GM12801 (cell line): Measurements from ENCODE around the gene EPN2.

Experiments used
- CTCF ChIP-seq: IDR thresholded peaks from one replicate; pipeline ENCODE4 v1.5.1; 2011; ENCODE audit warnings: control low read depth; ENCODE audit not compliant: insufficient read length; ENCODE audit errors: extremely low read depth

The EPN2 gene

GRCh38 chr17:19310151-19310550 lies 73.0 kb downstream of the EPN2 start:
- TF ChIP-seq CTCF, result no peak

GRCh38 chr17:19311016-19311415 lies 73.8 kb downstream of the EPN2 start:
- TF ChIP-seq CTCF, result no peak

- no peak for TF ChIP-seq CTCF
Measured at GRCh38 chr17:19311421-19312215, 74.5 kb downstream of the EPN2 start.

- no peak for TF ChIP-seq CTCF
Measured at GRCh38 chr17:19312406-19312805, 75.2 kb downstream of the EPN2 start.

- TF ChIP-seq CTCF, result no peak
Measured at GRCh38 chr17:19313066-19313745, 76.0 kb downstream of the EPN2 start.

- no peak for TF ChIP-seq CTCF
Measured at GRCh38 chr17:19313746-19314651, 76.8 kb downstream of the EPN2 start.

GRCh38 chr17:19315104-19315503 lies 77.9 kb downstream of the EPN2 start:
- no peak for TF ChIP-seq CTCF
